Measurements from ENCODE around the gene MEGF11.

The MEGF11 gene

GRCh38 chr15:66047321-66048024 lies 206.1 kb downstream of the MEGF11 start:
- ChIA-PET POLR2A (no interaction called here), CTCF (interaction anchor here (0.6 kb wide), 1 partner anchor 32 kb away, joined by 3 read pairs; no protein-coding TSS in a partner anchor)
- DNase-seq (ENCODE audit: extremely low spot score): no peak
- TF ChIP-seq FOXA1 (IDR thresholded peaks at IDR 0.05) (no peak), FOXK2 (IDR thresholded peaks at IDR 0.05) (no peak), HDGF (IDR thresholded peaks at IDR 0.05; ENCODE audit: borderline replicate concordance) (no peak), ARNT (IDR thresholded peaks at IDR 0.05) (no peak), ZNF384 (IDR thresholded peaks at IDR 0.05) (no peak), L3MBTL2 (conservative IDR thresholded peaks at IDR 0.05) (no peak), CTBP1 (IDR thresholded peaks at IDR 0.05; ENCODE audit: borderline replicate concordance) (no peak), FOXM1 (IDR thresholded peaks at IDR 0.05; ENCODE audit: borderline replicate concordance) (no peak), SUZ12 (IDR thresholded peaks at IDR 0.05) (no peak), LEF1 (IDR thresholded peaks at IDR 0.05; ENCODE audit: borderline replicate concordance) (no peak), BHLHE40 (IDR thresholded peaks at IDR 0.05; ENCODE audit: borderline replicate concordance) (no peak), SP1 (IDR thresholded peaks at IDR 0.05) (no peak), NFRKB (IDR thresholded peaks at IDR 0.05) (no peak), ELF4 (IDR thresholded peaks at IDR 0.05) (no peak), TARDBP (IDR thresholded peaks at IDR 0.05) (no peak)
- TF ChIP-seq, protein P1, sequence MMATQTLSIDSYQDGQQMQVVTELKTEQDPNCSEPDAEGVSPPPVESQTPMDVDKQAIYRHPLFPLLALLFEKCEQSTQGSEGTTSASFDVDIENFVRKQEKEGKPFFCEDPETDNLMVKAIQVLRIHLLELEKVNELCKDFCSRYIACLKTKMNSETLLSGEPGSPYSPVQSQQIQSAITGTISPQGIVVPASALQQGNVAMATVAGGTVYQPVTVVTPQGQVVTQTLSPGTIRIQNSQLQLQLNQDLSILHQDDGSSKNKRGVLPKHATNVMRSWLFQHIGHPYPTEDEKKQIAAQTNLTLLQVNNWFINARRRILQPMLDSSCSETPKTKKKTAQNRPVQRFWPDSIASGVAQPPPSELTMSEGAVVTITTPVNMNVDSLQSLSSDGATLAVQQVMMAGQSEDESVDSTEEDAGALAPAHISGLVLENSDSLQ (IDR thresholded peaks at IDR 0.05): no peak

DNA sequence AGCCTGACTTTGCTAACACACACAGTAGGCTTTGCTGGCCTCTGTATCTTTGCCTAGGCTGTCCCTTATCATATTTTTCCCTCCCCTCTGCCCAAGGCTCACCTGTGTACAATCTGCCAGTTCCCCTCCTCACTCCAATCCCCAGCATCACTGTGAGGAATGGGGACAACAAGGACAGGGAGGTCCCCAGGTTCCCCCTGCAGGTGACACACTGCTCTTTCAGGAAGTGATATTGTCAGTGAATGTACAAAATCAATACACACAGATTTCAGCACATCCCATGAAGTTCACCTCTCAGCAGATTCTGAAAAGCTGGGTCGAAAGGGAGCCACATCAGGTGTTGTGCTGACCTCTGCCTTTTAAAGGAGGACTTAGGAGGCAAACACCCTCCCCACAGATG lies 206.8 kb downstream of the MEGF11 start:
- TF ChIP-seq, protein P1 (IDR thresholded peaks at IDR 0.05): no peak
- TF ChIP-seq BHLHE40 (IDR thresholded peaks at IDR 0.05; ENCODE audit: borderline replicate concordance): no peak
- no peak for TF ChIP-seq ZNF384 (IDR thresholded peaks at IDR 0.05)
- CTCF ChIA-PET: interaction anchor here (0.6 kb wide), 1 partner anchor 31 kb away, joined by 3 read pairs; no protein-coding TSS in a partner anchor
- no peak for DNase-seq (ENCODE audit: extremely low spot score)
- POLR2A ChIA-PET: no interaction called here

DNA sequence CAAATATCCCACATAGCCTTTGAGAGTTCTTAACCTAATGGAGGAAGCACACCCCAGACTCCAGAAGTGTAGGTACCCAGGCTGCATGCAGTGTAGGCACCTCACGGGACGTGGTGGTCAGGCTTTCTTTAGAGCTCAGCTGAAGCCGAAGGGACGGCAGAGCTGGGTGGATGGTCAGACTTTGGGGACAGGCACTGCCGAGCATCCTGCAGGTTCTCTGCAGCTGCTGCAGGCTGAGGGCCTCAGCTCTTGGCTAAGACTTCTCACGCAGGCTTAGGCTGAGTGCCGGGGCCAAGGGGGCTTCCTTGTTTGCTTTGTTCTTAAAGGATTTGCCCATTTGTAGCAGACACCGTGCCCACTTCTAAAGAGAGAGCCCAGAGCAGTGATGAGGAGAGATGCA lies 207.2 kb downstream of the MEGF11 start:
- CTCF ChIA-PET: no interaction called here
- POLR2A ChIA-PET: no interaction called here
- TF ChIP-seq L3MBTL2 (conservative IDR thresholded peaks at IDR 0.05) (no peak), FOXK2 (IDR thresholded peaks at IDR 0.05) (no peak), HDGF (IDR thresholded peaks at IDR 0.05; ENCODE audit: borderline replicate concordance) (no peak)
- no peak for DNase-seq (ENCODE audit: extremely low spot score)

DNA sequence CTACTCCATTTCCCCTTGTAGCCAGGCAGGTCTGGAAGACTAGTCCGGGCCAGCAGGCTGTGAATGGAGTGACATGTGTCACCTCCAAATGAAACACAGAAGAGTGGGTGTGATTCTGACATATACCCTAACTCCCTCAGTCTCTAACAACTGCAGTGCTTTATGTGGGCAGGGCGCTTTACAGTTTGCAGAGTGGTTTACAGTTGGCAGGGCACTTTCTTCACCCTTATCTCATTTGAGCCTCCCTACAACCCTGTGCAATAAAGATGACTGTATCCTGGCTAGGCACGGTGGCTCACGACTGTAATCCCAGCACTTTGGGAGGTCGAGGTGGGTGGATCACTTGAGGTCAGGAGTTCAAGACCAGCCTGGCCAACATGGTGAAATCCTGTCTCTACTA lies 208.0 kb downstream of the MEGF11 start:
- POLR2A ChIA-PET: no interaction called here
- no peak for TF ChIP-seq FOXM1 (IDR thresholded peaks at IDR 0.05; ENCODE audit: borderline replicate concordance)
- TF ChIP-seq SP1 (IDR thresholded peaks at IDR 0.05): no peak
- TF ChIP-seq ZNF384 (IDR thresholded peaks at IDR 0.05): no peak
- no peak for TF ChIP-seq TARDBP (IDR thresholded peaks at IDR 0.05)
- no peak for TF ChIP-seq L3MBTL2 (conservative IDR thresholded peaks at IDR 0.05)
- TF ChIP-seq CTBP1 (IDR thresholded peaks at IDR 0.05; ENCODE audit: borderline replicate concordance): no peak
- TF ChIP-seq ARNT (IDR thresholded peaks at IDR 0.05): no peak
- TF ChIP-seq, protein P1 (IDR thresholded peaks at IDR 0.05): no peak
- TF ChIP-seq BHLHE40 (IDR thresholded peaks at IDR 0.05; ENCODE audit: borderline replicate concordance): no peak
- TF ChIP-seq HDGF (IDR thresholded peaks at IDR 0.05; ENCODE audit: borderline replicate concordance): no peak
- TF ChIP-seq FOXA1 (IDR thresholded peaks at IDR 0.05): no peak
- CTCF ChIA-PET: no interaction called here
- DNase-seq (ENCODE audit: extremely low spot score): no peak

DNA sequence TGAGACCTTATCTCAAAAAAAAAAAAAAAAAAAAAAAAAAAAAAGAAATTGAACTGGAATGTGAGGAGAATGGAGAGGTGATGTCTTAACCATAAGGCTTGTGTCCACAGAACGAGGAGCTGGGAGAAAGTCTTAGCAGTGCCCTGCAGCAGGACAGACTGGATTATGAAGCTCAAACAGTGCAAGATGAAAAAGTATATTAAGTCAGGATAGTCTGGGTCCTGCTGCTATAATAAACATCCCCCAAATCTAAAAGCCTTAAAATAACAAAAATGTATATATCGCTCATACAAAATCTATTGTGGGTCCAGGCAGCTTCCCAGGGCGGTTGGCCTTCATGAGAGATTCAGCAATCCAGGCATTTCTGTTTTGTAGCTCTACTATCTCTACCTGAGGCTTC lies 208.7 kb downstream of the MEGF11 start:
- TF ChIP-seq BHLHE40 (IDR thresholded peaks at IDR 0.05; ENCODE audit: borderline replicate concordance) (no peak), LEF1 (IDR thresholded peaks at IDR 0.05; ENCODE audit: borderline replicate concordance) (no peak), ARNT (IDR thresholded peaks at IDR 0.05) (no peak), NFRKB (IDR thresholded peaks at IDR 0.05) (no peak), ZNF384 (IDR thresholded peaks at IDR 0.05) (no peak), ELF4 (IDR thresholded peaks at IDR 0.05) (no peak), L3MBTL2 (conservative IDR thresholded peaks at IDR 0.05) (no peak), CTBP1 (IDR thresholded peaks at IDR 0.05; ENCODE audit: borderline replicate concordance) (no peak), FOXA1 (IDR thresholded peaks at IDR 0.05) (no peak), TARDBP (IDR thresholded peaks at IDR 0.05) (no peak)
- TF ChIP-seq, protein P1 (IDR thresholded peaks at IDR 0.05): no peak
- no peak for DNase-seq (ENCODE audit: extremely low spot score)
- ChIA-PET POLR2A (no interaction called here), CTCF (interaction anchor here (0.6 kb wide), 1 partner anchor 40 kb away, joined by 3 read pairs; no protein-coding TSS in a partner anchor)

- DNase-seq (ENCODE audit: extremely low spot score): no peak
- TF ChIP-seq SP1 (IDR thresholded peaks at IDR 0.05): no peak
- no peak for TF ChIP-seq LEF1 (IDR thresholded peaks at IDR 0.05; ENCODE audit: borderline replicate concordance)
- no peak for TF ChIP-seq CTBP1 (IDR thresholded peaks at IDR 0.05; ENCODE audit: borderline replicate concordance)
- no peak for TF ChIP-seq ELF4 (IDR thresholded peaks at IDR 0.05)
- no peak for TF ChIP-seq SUZ12 (IDR thresholded peaks at IDR 0.05)
- no peak for TF ChIP-seq TARDBP (IDR thresholded peaks at IDR 0.05)
- TF ChIP-seq, protein P1 (IDR thresholded peaks at IDR 0.05): no peak
- TF ChIP-seq FOXM1 (IDR thresholded peaks at IDR 0.05; ENCODE audit: borderline replicate concordance): no peak
- TF ChIP-seq NFRKB (IDR thresholded peaks at IDR 0.05): no peak
- no peak for TF ChIP-seq L3MBTL2 (conservative IDR thresholded peaks at IDR 0.05)
- TF ChIP-seq ARNT (IDR thresholded peaks at IDR 0.05): no peak
- TF ChIP-seq FOXK2 (IDR thresholded peaks at IDR 0.05): no peak
- TF ChIP-seq FOXA1 (IDR thresholded peaks at IDR 0.05): no peak
- no peak for TF ChIP-seq HDGF (IDR thresholded peaks at IDR 0.05; ENCODE audit: borderline replicate concordance)
- TF ChIP-seq BHLHE40 (IDR thresholded peaks at IDR 0.05; ENCODE audit: borderline replicate concordance): no peak
- TF ChIP-seq ZNF384 (IDR thresholded peaks at IDR 0.05): no peak
- POLR2A ChIA-PET: no interaction called here
- CTCF ChIA-PET: no interaction called here
These were observed 210.3 kb downstream of the MEGF11 start for GRCh38 chr15:66043264-66043663.
